GM10266 (cell line): Measurements from ENCODE around the gene DNAI2.

Source experiments
- DNase-seq: peaks from one replicate; pipeline ENCODE4 v3.0.0; 2012; ENCODE audit errors: extremely low spot score
- CTCF ChIP-seq: IDR thresholded peaks from 2 replicates; pipeline ENCODE4 v1.5.1; 2012; ENCODE audit warnings: mild to moderate bottlenecking, low read depth; ENCODE audit not compliant: control insufficient read depth, insufficient read depth; ENCODE audit errors: missing control alignments

Gene DNAI2

GRCh38 chr17:74268558-74268957 is 5.5 kb upstream of the DNAI2 start:
- DNase-seq, result no peak
- no peak for TF ChIP-seq CTCF

GRCh38 chr17:74270333-74270732 is 3.7 kb upstream of the DNAI2 start:
- DNase-seq, result no peak
- TF ChIP-seq CTCF, result no peak

- no peak for DNase-seq
- TF ChIP-seq CTCF, result no peak
Measured at GRCh38 chr17:74271281-74271680, 2.8 kb upstream of the DNAI2 start.

- TF ChIP-seq CTCF, result no peak
- DNase-seq, result no peak
Measured at GRCh38 chr17:74271901-74272561, 2.0 kb upstream of the DNAI2 start.

- TF ChIP-seq CTCF, result no peak
- DNase-seq, result no peak
Measured at GRCh38 chr17:74272731-74273201, 1.3 kb upstream of the DNAI2 start.

- no peak for DNase-seq
- TF ChIP-seq CTCF, result no peak
Measured at GRCh38 chr17:74274709-74275340, 791 bp downstream of the DNAI2 start.

GRCh38 chr17:74276051-74276476 is 2.0 kb downstream of the DNAI2 start:
- no peak for TF ChIP-seq CTCF

More at GRCh38 chr17:74276051-74276476, 2.0 kb downstream of the DNAI2 start:
- no peak for DNase-seq
